Stimulated activated CD8-positive, alpha-beta memory T cell treated with anti-CD3 and anti-CD28 coated beads, Interleukin-2, amount 100 ng/mL, for 48 hours (primary cell): ENCODE data around the gene FRMD5.

Experiments used
- DNase-seq, 2 donors: peaks; one replicate each; pipeline ENCODE4 v3.0.0-alpha.2; 2020; ENCODE audit warnings: low read depth in 2 of 2

Gene FRMD5

DNA sequence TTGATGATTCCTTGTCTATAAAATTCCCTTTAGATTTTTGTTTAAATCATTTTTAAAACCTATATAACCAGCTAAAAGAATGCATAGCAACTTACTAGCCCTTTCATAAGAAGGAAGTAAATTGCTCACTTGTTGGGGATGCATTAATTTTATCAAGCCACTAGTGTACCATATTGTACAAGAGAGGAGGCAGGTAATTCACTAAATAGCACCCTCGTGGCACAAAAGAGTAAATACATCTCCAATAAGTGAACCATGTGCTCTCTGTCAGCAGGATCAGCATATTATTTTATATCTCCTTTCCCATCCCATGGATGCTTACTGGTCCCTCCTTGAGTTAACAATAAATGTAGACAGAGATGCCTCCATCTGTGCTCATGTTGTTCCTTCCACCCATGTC, 34.3 kb downstream of the FRMD5 start:
- DNase-seq = no peak

- no peak for DNase-seq
These were observed 35.6 kb downstream of the FRMD5 start for GRCh38 chr15:44159492-44159891.

DNA sequence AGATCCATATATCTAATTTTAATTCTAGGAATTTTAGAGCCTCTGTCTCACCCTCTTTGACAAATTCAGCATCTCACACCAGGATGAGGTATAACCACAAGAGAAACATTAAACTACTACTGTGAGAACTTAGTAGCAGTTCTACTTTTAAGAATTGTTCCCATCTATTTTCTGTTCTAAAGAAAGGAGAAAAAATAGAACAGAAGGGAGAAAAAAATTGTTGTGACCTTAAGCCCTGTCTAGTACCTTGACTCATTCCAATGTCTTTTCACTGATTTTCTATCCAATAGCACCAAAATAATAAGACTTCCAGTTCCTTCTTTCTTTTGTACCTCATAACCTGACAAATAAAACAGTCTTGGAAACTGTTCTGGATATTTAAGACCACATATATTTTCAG, 37.0 kb downstream of the FRMD5 start:
- no peak for DNase-seq

DNA sequence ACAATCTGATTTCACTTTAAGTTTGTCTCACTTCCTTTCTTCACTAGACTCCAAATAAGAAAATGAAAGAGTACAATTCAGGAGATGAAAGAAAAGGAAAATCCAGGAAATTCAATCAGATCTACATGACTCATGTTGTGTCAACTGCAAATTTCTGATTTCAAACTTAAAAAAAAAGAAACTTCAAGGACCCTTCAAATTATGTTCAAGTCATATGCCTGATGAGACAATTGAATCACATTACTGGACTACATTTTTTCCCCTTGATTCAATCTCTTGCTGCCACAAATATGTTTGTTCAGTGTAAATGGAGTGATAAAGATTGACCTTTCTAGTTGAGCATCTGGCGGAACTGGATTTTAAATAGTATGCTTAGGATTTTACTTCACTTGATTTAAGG, 37.4 kb downstream of the FRMD5 start:
- no peak for DNase-seq

DNA sequence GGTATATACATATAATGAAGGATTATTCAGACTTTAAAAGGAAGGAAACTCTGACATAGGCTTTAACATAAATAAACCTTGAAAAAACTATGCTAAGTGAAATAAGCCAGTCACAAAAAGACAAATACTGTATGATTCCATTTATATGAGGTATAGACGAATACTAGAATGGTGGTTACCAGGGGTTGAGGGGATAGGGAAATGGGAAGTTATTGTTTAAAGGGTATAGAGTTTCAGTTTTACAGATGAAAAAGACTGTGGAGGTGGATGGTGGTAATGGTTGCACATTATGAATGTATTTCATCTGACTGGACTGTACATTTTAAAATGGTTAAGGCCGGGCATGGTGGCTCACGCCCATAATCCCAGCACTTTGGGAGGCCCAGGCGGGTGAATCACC, 41.7 kb downstream of the FRMD5 start:
- DNase-seq = no peak

- DNase-seq = no peak
These were observed 45.8 kb downstream of the FRMD5 start for GRCh38 chr15:44149224-44149623.

GRCh38 chr15:44148580-44148979, 46.5 kb downstream of the FRMD5 start:
- no peak for DNase-seq

DNA sequence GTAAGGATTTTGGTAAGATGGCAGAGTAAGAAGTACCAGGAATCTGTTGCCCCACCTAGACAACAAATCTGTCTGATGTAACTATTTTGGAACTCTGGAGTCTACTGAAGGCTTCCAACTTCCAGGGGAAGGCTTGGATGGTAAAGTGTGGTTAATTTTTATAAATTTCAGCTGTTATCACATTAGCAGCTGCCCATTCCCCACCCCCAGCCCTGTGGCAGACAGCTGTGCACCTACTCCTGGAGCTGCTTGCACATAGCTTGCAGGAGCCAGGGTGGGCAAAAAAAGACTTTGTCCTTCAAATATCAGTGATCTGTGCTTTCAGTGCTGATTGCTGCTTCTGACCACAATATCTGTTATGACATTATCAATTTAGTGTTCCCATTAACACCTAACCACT, 47.4 kb downstream of the FRMD5 start:
- DNase-seq = no peak

DNA sequence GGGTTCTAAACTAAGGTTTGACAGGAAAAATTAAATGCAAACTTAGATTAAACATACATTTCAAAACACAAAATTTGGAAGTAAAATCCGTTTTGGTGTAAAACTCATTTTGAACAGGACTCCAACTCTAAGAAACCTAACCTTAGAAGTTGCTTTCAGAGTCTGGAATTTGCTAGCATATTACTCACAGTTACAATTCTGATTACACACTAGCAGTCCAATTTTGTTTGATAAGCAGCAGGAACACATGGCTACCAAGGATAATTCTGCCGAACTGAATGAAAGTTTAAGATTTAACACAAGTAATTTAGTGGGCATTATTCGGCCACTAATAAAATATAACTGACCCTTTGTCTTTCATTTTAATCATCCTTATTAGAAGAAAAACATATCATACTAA, 49.6 kb downstream of the FRMD5 start:
- DNase-seq = no peak

GRCh38 chr15:44144992-44145391, 50.1 kb downstream of the FRMD5 start:
- DNase-seq = no peak

GRCh38 chr15:44144184-44144583, 50.9 kb downstream of the FRMD5 start:
- DNase-seq = no peak

- no peak for DNase-seq
These were observed 57.3 kb downstream of the FRMD5 start for GRCh38 chr15:44137750-44138149.

DNA sequence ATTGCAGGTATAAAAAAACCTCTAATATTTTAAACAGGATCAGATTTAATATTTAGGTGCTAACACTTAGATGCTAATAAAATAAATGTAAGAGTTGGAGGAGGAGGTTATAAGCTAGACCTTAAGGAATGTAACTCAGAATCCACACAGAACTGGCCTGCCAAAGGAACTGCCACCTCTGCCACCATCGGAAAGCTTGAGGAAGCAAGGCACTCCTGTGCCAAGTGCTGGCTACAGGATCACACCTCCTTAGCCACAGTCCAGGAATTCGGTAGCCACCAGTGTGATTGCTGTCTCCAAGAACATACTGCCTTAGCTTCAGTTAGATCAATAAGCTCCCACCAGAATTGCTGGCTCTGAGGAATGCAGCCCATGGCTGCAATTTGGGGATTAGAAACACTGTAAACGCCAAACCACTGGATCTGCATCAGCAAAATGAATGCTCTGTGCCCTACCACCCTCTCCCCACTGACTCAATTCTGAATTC, 58.0 kb downstream of the FRMD5 start:
- DNase-seq = no peak

GRCh38 chr15:44132057-44132456, 63.0 kb downstream of the FRMD5 start:
- DNase-seq = no peak

GRCh38 chr15:44130778-44131177, 64.3 kb downstream of the FRMD5 start:
- DNase-seq = no peak

GRCh38 chr15:44129911-44130310, 65.2 kb downstream of the FRMD5 start:
- no peak for DNase-seq

DNA sequence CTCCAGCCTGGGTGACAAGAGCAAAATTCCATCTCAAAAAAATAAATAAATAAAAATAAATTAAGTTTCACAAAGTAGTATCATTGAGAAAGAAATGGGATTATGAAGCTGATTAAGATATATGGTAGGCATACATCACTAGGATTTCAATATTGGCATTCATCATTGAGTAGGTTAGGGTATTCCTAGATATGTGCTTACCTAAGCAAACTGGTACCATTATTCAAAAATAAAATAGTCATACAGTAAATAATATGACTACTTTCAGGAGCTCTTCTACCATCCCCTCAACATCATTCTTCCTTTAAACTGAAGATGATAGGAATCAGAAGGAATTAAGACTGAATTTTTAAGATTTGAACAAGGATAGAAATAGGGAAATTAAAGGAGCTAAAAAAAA, 66.6 kb downstream of the FRMD5 start:
- DNase-seq = no peak

DNA sequence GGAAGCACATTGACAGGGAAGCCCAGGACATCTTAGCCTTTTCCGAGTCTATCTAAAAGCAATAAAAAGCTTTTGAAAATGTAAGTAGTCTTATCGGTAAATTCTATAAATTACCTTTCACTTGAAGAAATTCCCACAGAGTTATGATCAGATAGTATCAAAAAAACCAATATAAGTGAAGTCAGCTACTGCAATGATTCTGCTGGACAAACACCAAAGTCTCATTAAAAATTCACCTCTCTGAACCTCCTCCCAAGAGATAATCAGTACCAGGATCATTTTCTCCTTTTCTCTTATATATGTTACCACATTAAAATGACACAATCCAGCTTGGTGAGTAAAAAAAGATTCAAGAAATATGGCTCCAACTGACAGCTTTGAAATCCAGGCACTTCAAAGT, 69.2 kb downstream of the FRMD5 start:
- DNase-seq = no peak

- DNase-seq = no peak
These were observed 92.3 kb downstream of the FRMD5 start for GRCh38 chr15:44102675-44103254.

DNA sequence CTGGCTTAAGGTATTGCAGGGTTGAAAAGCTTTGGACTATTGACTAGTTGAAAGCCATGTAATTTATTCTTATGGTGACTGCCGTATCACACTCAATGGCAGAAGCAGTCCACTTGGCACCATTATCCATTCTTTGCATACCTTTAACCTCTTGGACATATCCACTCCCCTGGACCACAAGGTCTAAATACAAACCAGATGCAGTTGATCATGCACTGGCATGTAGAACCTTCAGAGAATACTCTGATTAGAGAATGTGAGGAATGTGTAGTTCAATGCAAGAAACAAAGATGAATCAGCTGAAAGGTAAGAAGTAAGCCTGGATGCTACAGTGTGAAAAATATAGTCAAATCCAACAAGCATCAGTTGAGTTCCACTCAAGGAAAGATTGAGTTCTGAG, 93.1 kb downstream of the FRMD5 start:
- no peak for DNase-seq

- no peak for DNase-seq
These were observed 93.8 kb downstream of the FRMD5 start for GRCh38 chr15:44101286-44101685.

- no peak for DNase-seq
These were observed 95.4 kb downstream of the FRMD5 start for GRCh38 chr15:44099671-44100070.

DNA sequence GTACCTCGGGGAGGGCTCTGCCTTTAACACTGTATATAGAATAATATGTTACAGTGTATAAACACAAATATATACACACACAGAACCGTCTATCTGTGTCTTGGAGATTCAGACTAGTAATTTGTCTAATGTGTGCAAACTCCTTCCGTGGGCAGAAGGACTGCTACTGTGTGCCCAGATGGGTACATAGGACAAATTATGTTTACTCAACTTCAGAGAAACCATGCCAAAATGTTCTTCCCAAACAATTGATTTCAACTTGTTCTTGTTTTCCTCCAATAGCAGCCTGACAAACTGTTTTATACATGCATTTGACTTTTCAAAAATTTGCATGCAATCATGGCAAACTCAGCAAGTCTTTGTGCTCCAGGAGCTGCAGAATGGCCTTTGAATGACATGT, 97.5 kb downstream of the FRMD5 start:
- DNase-seq = no peak

DNA sequence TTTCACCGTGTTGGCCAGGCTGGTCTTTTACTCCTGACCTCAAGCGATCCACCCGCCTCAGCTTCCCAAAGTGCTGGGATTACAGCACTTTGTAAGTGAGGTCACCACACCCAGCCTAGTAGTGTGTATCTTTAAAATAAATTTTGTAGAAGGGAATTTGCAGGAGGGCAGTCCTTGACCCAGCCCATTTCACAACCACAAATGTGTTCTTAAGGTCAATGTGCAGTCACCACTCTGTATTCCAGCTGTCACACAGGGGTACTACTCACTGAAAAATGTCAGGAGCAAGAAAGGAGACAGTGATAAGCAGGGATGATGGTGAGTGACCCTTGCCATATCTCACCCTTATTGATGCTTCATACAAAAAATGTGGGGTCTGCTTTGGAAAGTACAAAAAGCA, 98.5 kb downstream of the FRMD5 start:
- DNase-seq = no peak
